GM12878 (cell line): Measurements from ENCODE around the gene CACNA2D1. TPM values are rescaled to one million over a fixed set of nuclear protein-coding genes. Genes with fewer than 3 reads are reported as not detected.

Experiments used
- ATAC-seq: fragments of 200-7000 bp; cut with Tn5 transposase; 3 replicates; pipeline ENCODE4 v1.9.1; 2020; ENCODE audit warnings: mild to moderate bottlenecking, moderate library complexity
- BruUV-seq: library from RNA; stranded (reverse); fragments of 400-500 nt; replicated peaks from 2 replicates; lab custom pipeline; 2021; lab: Mats Ljungman, UMichigan
- CTCF ChIA-PET: fragments of 300-600 bp; sonication (Branson Sonifier 250); formaldehyde crosslinking; extraction: SDS; loops from one replicate; lab custom pipeline; 2021; ENCODE audit warnings: inconsistent platforms; lab: Yijun Ruan, JAX
- POLR2A ChIA-PET: fragments of 350-600 bp; formaldehyde crosslinking; extraction: SDS; loops from one replicate; lab custom pipeline; 2021; ENCODE audit warnings: inconsistent platforms; lab: Charles Lee
- RAD21 ChIA-PET: fragments of 300-600 bp; sonication (Branson Sonifier 250); formaldehyde crosslinking; loops from one replicate; lab custom pipeline; 2023; ENCODE audit warnings: antibody characterized with exemption; ENCODE audit not compliant: unreplicated experiment; lab: Charles Lee
- SMC1A ChIA-PET: fragments of 300-600 bp; sonication (Branson Sonifier 250); formaldehyde crosslinking; loops from one replicate; lab custom pipeline; 2023; ENCODE audit not compliant: unreplicated experiment, uncharacterized antibody; lab: Charles Lee
- DNase-seq: peaks from one replicate; pipeline ENCODE4 v3.0.0-alpha.2; 2011; ENCODE audit warnings: low read depth, low spot score
- FAIRE-seq: peaks from 3 replicates; lab custom pipeline; 2011; peaks lifted over from hg19 to GRCh38; lab: Jason Lieb, UNC
- H2AFZ ChIP-seq: 2 replicates; pipeline ENCODE4 v1.6.0; 2011; ENCODE audit warnings: low read depth, low read length, control low read depth; ENCODE audit not compliant: control insufficient read depth
- H3K27ac ChIP-seq: 2 replicates; pipeline ENCODE4 v1.5.1; 2011; ENCODE audit warnings: control low read depth; ENCODE audit not compliant: control insufficient read depth, insufficient read depth
- H3K27me3 ChIP-seq, 2 experiments: replicated peaks in 1 of 2; 2 replicates each; pipeline versions ENCODE4 v1.6.0 to v1.6.1; 2011; ENCODE audit warnings: low read length in 1 of 2; ENCODE audit not compliant: control insufficient read depth in 2 of 2, insufficient read depth in 2 of 2
- H3K36me3 ChIP-seq, 2 experiments: 2 replicates each; pipeline ENCODE4 v1.5.1; 2011; ENCODE audit warnings: low read length in 1 of 2; ENCODE audit not compliant: control insufficient read depth in 2 of 2, insufficient read depth in 2 of 2
- H3K4me1 ChIP-seq: 2 replicates; pipeline ENCODE4 v1.6.1; 2011; ENCODE audit warnings: mild to moderate bottlenecking, low read length, moderate library complexity, mixed read lengths; ENCODE audit not compliant: control insufficient read depth, insufficient read depth
- H3K4me2 ChIP-seq: 2 replicates; pipeline ENCODE4 v1.6.0; 2011; ENCODE audit warnings: control low read depth; ENCODE audit not compliant: control insufficient read depth, insufficient read depth
- H3K4me3 ChIP-seq: fragments of 200-600 bp; sonication (generic); 2 replicates; pipeline ENCODE4 v1.5.1; 2016
- H3K79me2 ChIP-seq: 2 replicates; pipeline ENCODE4 v1.6.0; 2011; ENCODE audit warnings: low read length; ENCODE audit not compliant: control insufficient read depth, insufficient read depth
- H3K9ac ChIP-seq: 2 replicates; pipeline ENCODE4 v1.8.0; 2011; ENCODE audit warnings: low read length, control low read depth, mixed read lengths; ENCODE audit not compliant: control insufficient read depth, insufficient read depth
- H3K9me3 ChIP-seq: replicated peaks from 3 replicates; pipeline ENCODE4 v1.5.1; 2011; ENCODE audit warnings: mild to moderate bottlenecking, low read length; ENCODE audit not compliant: control insufficient read depth, insufficient read depth
- H4K20me1 ChIP-seq: 2 replicates; pipeline ENCODE4 v1.6.0; 2011; ENCODE audit not compliant: control insufficient read depth, insufficient read depth
- EGR1 ChIP-seq, 2 experiments: IDR thresholded peaks; 1 replicate in 1 of 2; 2 replicates in 1 of 2; pipeline ENCODE4 v1.6.1; 2011 to 2012; ENCODE audit warnings: low read depth in 2 of 2, low read length in 2 of 2, borderline replicate concordance in 1 of 2, mild to moderate bottlenecking in 1 of 2, moderate library complexity in 1 of 2
- LARP7 ChIP-seq: fragments of 450-650 bp; IDR thresholded peaks from 2 replicates; pipeline ENCODE4 v1.6.1; 2017; ENCODE audit warnings: mild to moderate bottlenecking
- RFX5 ChIP-seq: IDR thresholded peaks from 2 replicates; pipeline ENCODE4 v1.6.1; 2011; ENCODE audit warnings: low read depth, low read length, improper control_type of control experiment
- SMC3 ChIP-seq: IDR thresholded peaks from 2 replicates; pipeline ENCODE4 v1.6.1; 2011; ENCODE audit warnings: low read length, improper control_type of control experiment, borderline replicate concordance
- SPI1 ChIP-seq: IDR thresholded peaks from 2 replicates; pipeline ENCODE4 v1.6.1; 2011; ENCODE audit warnings: low read depth, mild to moderate bottlenecking, low read length, moderate library complexity, borderline replicate concordance; ENCODE audit not compliant: insufficient read depth
- STAT1 ChIP-seq: fragments of 450-650 bp; conservative IDR thresholded peaks from 2 replicates; pipeline ENCODE4 v1.6.1; 2014; ENCODE audit warnings: antibody characterized with exemption, mild to moderate bottlenecking
- WGBS: methylation state at CpG from one replicate; pipeline ENCODE4 v1.1.6; 2016; ENCODE audit warnings: low lambda C conversion rate; ENCODE audit not compliant: insufficient replicate concordance, insufficient coverage; ENCODE audit errors: missing lambda C conversion rate; 5-methylcytosine and 5-hydroxymethylcytosine counted together
- in situ Hi-C: fragments of 300-500 bp; cut with MboI; formaldehyde crosslinking; loops from 9 replicates; pipeline ENCODE4 v1.14.3; 2018; ENCODE audit warnings: mixed read lengths
- intact Hi-C: fragments of 100-400 bp; cut with micrococcal nuclease; formaldehyde crosslinking; loops from one replicate; pipeline ENCODE4 v1.14.2; 2022; ENCODE audit not compliant: unreplicated experiment
- polyA plus RNA-seq, 11 experiments: library from polyadenylated mRNA; depleted of rRNA in 4 of 11; unstranded in 6 of 11; stranded (reverse) in 5 of 11; fragments of >200 nt; fragmentation: Nextera tagmentation in 4 of 11; fragmentation: Illumina TruSeq in 1 of 11; extraction: Ambion mirVana in 4 of 11; extraction: Trizol in 1 of 11; gene quantifications; 1 replicate in 1 of 11; 2 replicates in 10 of 11; pipeline versions ENCODE4 v1.2.1 to v1.2.3, GENCODE V29; 2011 to 2016; ENCODE audit warnings: inconsistent platforms in 2 of 11, missing spikeins in 2 of 11, low read depth in 1 of 11
- total RNA-seq, 4 experiments: library from RNA; depleted of rRNA in 3 of 4; stranded (reverse); fragments of >200 nt in 3 of 4; fragmentation: Illumina TruSeq in 1 of 4; extraction: Trizol in 1 of 4; gene quantifications; 2 replicates each; pipeline versions ENCODE4 v1.2.1 to v1.2.3, GENCODE V29; 2013 to 2021
- TF ChIP-seq, protein P1 (sequence below): IDR thresholded peaks from 2 replicates; pipeline ENCODE4 v1.6.1; 2012; ENCODE audit warnings: mild to moderate bottlenecking, low read depth, low read length
- TF ChIP-seq, protein P2 (sequence below): fragments of 450-650 bp; IDR thresholded peaks from 2 replicates; pipeline ENCODE4 v1.6.1; 2017; ENCODE audit warnings: mild to moderate bottlenecking, moderate library complexity
- TF ChIP-seq, protein P3 (sequence below): IDR thresholded peaks from 2 replicates; pipeline ENCODE4 v1.6.1; 2012; ENCODE audit warnings: low read depth, low read length, improper control_type of control experiment

Gene CACNA2D1
- total and polyA plus RNA-seq, 10 of the 15 experiments (the other 5 are each of a cell fraction or from before 2014, with no cell fraction given) = 0.14 to 14.8 (median 0.97) TPM

DNA sequence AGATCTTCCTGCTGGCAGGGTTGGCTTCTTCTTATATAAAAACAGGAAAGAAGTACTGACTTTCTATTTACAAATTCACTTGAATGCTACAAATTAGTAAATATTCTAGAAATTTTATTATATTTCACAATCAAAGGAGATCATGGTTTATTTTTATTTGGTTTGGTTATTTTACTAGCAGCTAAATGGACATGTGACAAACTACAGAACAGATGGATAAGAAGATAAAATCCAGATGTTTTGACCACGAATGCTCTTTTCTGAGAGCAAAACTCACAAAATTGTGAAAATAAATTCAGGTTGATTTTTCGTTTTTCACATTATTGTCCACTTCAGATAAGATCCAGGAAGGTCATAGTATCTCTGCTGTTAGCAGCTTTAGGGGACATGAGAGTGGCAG lies 55.4 kb downstream of the CACNA2D1 start:
- Histone ChIP-seq H3K27ac (no peak overlapping the region), H3K4me1 (no peaks in the 10 kb centered on the region), H3K9me3 (no peaks in the 10 kb centered on the region), H3K9ac (no peak overlapping the region), H3K36me3 (no peaks in the 10 kb centered on the region), H3K4me2 (no peak overlapping the region), H3K27me3 (no peaks in the 10 kb centered on the region), H3K4me3 (no peak overlapping the region), H2AFZ (no peak overlapping the region), H3K79me2 (no peaks in the 10 kb centered on the region)
- RAD21 ChIA-PET = interaction anchor here (0.6 to 7.6 kb wide), 17 partner anchors 8 to 155 kb away, joined by 3 to 53 read pairs (median 4); no protein-coding TSS in a partner anchor
- intact Hi-C loops (no loop called here), in situ Hi-C loops (no loop called here)
- 0% methylated on average over 2 of the region's 2 CpGs for WGBS
- no peak for FAIRE-seq
- BruUV-seq = no TSS peak
- POLR2A ChIA-PET = interaction anchor here (1.1 to 4.5 kb wide), 6 partner anchors 10 to 42 kb away, joined by 4 to 20 read pairs (median 6); no protein-coding TSS in a partner anchor
- no peak for ATAC-seq
- no peak for DNase-seq
- CTCF ChIA-PET = interaction anchor here (0.7 to 1.9 kb wide), 7 partner anchors 10 to 140 kb away, joined by 3 to 6 read pairs (median 4); no protein-coding TSS in a partner anchor
- TF ChIP-seq SPI1 (no peak), STAT1 (no peak), RFX5 (no peak), EGR1 (IDR thresholded peaks at IDR 0.05; ENCODE audit: borderline replicate concordance in 1 of 2, low read depth in 2 of 2, low read length in 2 of 2) (no peak), SMC3 (no peak), LARP7 (no peak)
- TF ChIP-seq, protein P1, sequence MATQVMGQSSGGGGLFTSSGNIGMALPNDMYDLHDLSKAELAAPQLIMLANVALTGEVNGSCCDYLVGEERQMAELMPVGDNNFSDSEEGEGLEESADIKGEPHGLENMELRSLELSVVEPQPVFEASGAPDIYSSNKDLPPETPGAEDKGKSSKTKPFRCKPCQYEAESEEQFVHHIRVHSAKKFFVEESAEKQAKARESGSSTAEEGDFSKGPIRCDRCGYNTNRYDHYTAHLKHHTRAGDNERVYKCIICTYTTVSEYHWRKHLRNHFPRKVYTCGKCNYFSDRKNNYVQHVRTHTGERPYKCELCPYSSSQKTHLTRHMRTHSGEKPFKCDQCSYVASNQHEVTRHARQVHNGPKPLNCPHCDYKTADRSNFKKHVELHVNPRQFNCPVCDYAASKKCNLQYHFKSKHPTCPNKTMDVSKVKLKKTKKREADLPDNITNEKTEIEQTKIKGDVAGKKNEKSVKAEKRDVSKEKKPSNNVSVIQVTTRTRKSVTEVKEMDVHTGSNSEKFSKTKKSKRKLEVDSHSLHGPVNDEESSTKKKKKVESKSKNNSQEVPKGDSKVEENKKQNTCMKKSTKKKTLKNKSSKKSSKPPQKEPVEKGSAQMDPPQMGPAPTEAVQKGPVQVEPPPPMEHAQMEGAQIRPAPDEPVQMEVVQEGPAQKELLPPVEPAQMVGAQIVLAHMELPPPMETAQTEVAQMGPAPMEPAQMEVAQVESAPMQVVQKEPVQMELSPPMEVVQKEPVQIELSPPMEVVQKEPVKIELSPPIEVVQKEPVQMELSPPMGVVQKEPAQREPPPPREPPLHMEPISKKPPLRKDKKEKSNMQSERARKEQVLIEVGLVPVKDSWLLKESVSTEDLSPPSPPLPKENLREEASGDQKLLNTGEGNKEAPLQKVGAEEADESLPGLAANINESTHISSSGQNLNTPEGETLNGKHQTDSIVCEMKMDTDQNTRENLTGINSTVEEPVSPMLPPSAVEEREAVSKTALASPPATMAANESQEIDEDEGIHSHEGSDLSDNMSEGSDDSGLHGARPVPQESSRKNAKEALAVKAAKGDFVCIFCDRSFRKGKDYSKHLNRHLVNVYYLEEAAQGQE = no peak
- TF ChIP-seq, protein P2, sequence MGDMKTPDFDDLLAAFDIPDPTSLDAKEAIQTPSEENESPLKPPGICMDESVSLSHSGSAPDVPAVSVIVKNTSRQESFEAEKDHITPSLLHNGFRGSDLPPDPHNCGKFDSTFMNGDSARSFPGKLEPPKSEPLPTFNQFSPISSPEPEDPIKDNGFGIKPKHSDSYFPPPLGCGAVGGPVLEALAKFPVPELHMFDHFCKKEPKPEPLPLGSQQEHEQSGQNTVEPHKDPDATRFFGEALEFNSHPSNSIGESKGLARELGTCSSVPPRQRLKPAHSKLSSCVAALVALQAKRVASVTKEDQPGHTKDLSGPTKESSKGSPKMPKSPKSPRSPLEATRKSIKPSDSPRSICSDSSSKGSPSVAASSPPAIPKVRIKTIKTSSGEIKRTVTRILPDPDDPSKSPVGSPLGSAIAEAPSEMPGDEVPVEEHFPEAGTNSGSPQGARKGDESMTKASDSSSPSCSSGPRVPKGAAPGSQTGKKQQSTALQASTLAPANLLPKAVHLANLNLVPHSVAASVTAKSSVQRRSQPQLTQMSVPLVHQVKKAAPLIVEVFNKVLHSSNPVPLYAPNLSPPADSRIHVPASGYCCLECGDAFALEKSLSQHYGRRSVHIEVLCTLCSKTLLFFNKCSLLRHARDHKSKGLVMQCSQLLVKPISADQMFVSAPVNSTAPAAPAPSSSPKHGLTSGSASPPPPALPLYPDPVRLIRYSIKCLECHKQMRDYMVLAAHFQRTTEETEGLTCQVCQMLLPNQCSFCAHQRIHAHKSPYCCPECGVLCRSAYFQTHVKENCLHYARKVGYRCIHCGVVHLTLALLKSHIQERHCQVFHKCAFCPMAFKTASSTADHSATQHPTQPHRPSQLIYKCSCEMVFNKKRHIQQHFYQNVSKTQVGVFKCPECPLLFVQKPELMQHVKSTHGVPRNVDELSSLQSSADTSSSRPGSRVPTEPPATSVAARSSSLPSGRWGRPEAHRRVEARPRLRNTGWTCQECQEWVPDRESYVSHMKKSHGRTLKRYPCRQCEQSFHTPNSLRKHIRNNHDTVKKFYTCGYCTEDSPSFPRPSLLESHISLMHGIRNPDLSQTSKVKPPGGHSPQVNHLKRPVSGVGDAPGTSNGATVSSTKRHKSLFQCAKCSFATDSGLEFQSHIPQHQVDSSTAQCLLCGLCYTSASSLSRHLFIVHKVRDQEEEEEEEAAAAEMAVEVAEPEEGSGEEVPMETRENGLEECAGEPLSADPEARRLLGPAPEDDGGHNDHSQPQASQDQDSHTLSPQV = no peak
- TF ChIP-seq, protein P3, sequence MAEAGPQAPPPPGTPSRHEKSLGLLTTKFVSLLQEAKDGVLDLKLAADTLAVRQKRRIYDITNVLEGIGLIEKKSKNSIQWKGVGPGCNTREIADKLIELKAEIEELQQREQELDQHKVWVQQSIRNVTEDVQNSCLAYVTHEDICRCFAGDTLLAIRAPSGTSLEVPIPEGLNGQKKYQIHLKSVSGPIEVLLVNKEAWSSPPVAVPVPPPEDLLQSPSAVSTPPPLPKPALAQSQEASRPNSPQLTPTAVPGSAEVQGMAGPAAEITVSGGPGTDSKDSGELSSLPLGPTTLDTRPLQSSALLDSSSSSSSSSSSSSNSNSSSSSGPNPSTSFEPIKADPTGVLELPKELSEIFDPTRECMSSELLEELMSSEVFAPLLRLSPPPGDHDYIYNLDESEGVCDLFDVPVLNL = no peak
- TF ChIP-seq, all 136 proteins: peak for 0
- H4K20me1 ChIP-seq = no peaks in the 10 kb centered on the region
- SMC1A ChIA-PET = interaction anchor here (0.6 to 16.3 kb wide), 11 partner anchors 8 to 149 kb away, joined by 3 to 158 read pairs (median 6); no protein-coding TSS in a partner anchor
